Smooth muscle cell (in vitro differentiated cells): ENCODE measurements around the gene SETD3. TPM values are rescaled to one million over a fixed set of nuclear protein-coding genes. Genes with fewer than 3 reads are reported as not detected.
A peak's percentile ranks its signal among the peaks of the same experiment; 100 is the strongest.

Experiments
- DNase-seq: peaks from one replicate; lab custom pipeline; 2025; ENCODE audit not compliant: unreplicated experiment; lab: John Stamatoyannopoulos, UW
- H2AFZ ChIP-seq: fragments of 200-600 bp; sonication (generic); 2 replicates; pipeline ENCODE4 v1.6.0; 2016; ENCODE audit warnings: antibody characterized with exemption, low read depth, mild to moderate bottlenecking
- H3F3A ChIP-seq: fragments of 200-600 bp; sonication (generic); 2 replicates; pipeline ENCODE4 v1.6.0; 2017; ENCODE audit warnings: antibody characterized with exemption, low read depth
- H3K27ac ChIP-seq: fragments of 200-600 bp; sonication (generic); 2 replicates; pipeline ENCODE4 v1.5.1; 2016; ENCODE audit warnings: low read depth, mild to moderate bottlenecking
- H3K27me3 ChIP-seq: fragments of 200-600 bp; sonication (generic); 2 replicates; pipeline ENCODE4 v1.6.1; 2016; ENCODE audit warnings: low read depth, mild to moderate bottlenecking
- H3K36me3 ChIP-seq: fragments of 200-600 bp; sonication (generic); 2 replicates; pipeline ENCODE4 v1.5.1; 2016; ENCODE audit warnings: low read depth
- H3K4me1 ChIP-seq: fragments of 200-600 bp; sonication (generic); 2 replicates; pipeline ENCODE4 v1.5.1; 2016; ENCODE audit warnings: low read depth
- H3K4me2 ChIP-seq: fragments of 200-600 bp; sonication (generic); 2 replicates; pipeline ENCODE4 v1.6.0; 2016; ENCODE audit warnings: mild to moderate bottlenecking
- H3K4me3 ChIP-seq: fragments of 200-600 bp; sonication (generic); 2 replicates; pipeline ENCODE4 v1.5.1; 2016; ENCODE audit warnings: mild to moderate bottlenecking
- H3K79me2 ChIP-seq: fragments of 200-600 bp; sonication (generic); 2 replicates; pipeline ENCODE4 v1.6.0; 2016; ENCODE audit warnings: low read depth, mild to moderate bottlenecking
- H3K9ac ChIP-seq: fragments of 200-600 bp; sonication (generic); 2 replicates; pipeline ENCODE4 v1.6.0; 2016; ENCODE audit warnings: low read depth
- H3K9me3 ChIP-seq: fragments of 200-600 bp; sonication (generic); replicated peaks from 2 replicates; pipeline ENCODE4 v1.5.1; 2016; ENCODE audit warnings: low read depth
- H4K20me1 ChIP-seq: fragments of 200-600 bp; sonication (generic); 2 replicates; pipeline ENCODE4 v1.6.0; 2016; ENCODE audit warnings: low read depth
- WGBS: methylation state at CpG from one replicate; pipeline ENCODE4 v1.1.7; 2016; ENCODE audit warnings: low lambda C conversion rate; 5-methylcytosine and 5-hydroxymethylcytosine counted together
- polyA plus RNA-seq: library from polyadenylated mRNA; unstranded; fragments of >200 nt; fragmentation: Nextera tagmentation; extraction: Ambion mirVana; gene quantifications from 2 replicates; pipeline ENCODE4 v1.2.1, GENCODE V29; 2016
- total RNA-seq: library from RNA; depleted of rRNA; stranded (reverse); fragments of >200 nt; gene quantifications from 2 replicates; pipeline ENCODE4 v1.2.3, GENCODE V29; 2014
- TF ChIP-seq, protein P1 (sequence below): fragments of 200-600 bp; sonication (generic); IDR thresholded peaks from 2 replicates; pipeline ENCODE4 v1.5.1; 2017; ENCODE audit warnings: borderline replicate concordance, mild to moderate bottlenecking, antibody characterized with exemption; ENCODE audit not compliant: insufficient read depth, poor library complexity, severe bottlenecking

Gene SETD3
- total and polyA plus RNA-seq, 2 experiments from 2014 or later, result 49.2 to 74.9 TPM

- TF ChIP-seq, protein P1, sequence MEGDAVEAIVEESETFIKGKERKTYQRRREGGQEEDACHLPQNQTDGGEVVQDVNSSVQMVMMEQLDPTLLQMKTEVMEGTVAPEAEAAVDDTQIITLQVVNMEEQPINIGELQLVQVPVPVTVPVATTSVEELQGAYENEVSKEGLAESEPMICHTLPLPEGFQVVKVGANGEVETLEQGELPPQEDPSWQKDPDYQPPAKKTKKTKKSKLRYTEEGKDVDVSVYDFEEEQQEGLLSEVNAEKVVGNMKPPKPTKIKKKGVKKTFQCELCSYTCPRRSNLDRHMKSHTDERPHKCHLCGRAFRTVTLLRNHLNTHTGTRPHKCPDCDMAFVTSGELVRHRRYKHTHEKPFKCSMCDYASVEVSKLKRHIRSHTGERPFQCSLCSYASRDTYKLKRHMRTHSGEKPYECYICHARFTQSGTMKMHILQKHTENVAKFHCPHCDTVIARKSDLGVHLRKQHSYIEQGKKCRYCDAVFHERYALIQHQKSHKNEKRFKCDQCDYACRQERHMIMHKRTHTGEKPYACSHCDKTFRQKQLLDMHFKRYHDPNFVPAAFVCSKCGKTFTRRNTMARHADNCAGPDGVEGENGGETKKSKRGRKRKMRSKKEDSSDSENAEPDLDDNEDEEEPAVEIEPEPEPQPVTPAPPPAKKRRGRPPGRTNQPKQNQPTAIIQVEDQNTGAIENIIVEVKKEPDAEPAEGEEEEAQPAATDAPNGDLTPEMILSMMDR, result no peak
- DNase-seq, result no peak
- H3K4me3 ChIP-seq, result no peak overlapping the region
Measured at GRCh38 chr14:99436247-99437180, 44.1 kb downstream of the SETD3 start.

GRCh38 chr14:99435327-99435726, 45.3 kb downstream of the SETD3 start:
- H3K9ac ChIP-seq, result no peak overlapping the region
- no peak overlapping the region for H2AFZ ChIP-seq
- H3K4me1 ChIP-seq, result peaks cover 12% of the 10 kb centered on the region
- H3K4me3 ChIP-seq, result no peak overlapping the region
- 60% methylated on average over 4 of the region's 4 CpGs for WGBS
- DNase-seq, result no peak
- TF ChIP-seq, protein P1, result no peak
- no peaks in the 10 kb centered on the region for H3K36me3 ChIP-seq
- no peaks in the 10 kb centered on the region for H3K27me3 ChIP-seq
- no peak overlapping the region for H3K4me2 ChIP-seq
- H3K79me2 ChIP-seq, result peaks cover 44% of the 10 kb centered on the region
- H3F3A ChIP-seq, result peaks cover 21% of the 10 kb centered on the region
- H4K20me1 ChIP-seq, result no peaks in the 10 kb centered on the region
- H3K27ac ChIP-seq, result no peak overlapping the region
- H3K9me3 ChIP-seq, result no peaks in the 10 kb centered on the region

More at GRCh38 chr14:99436247-99437180, 44.1 kb downstream of the SETD3 start:
- WGBS, result 74% methylated on average over 14 of the region's 14 CpGs
- peak overlapping the region; percentile 51 for H3K9ac ChIP-seq
- H3K9me3 ChIP-seq, result no peaks in the 10 kb centered on the region
- no peaks in the 10 kb centered on the region for H3K27me3 ChIP-seq
- H3K36me3 ChIP-seq, result no peaks in the 10 kb centered on the region
- no peaks in the 10 kb centered on the region for H4K20me1 ChIP-seq
- peaks cover 21% of the 10 kb centered on the region for H3F3A ChIP-seq
- peaks cover 36% of the 10 kb centered on the region for H3K79me2 ChIP-seq
- H3K27ac ChIP-seq, result peak overlapping the region; percentile 79
- no peak overlapping the region for H2AFZ ChIP-seq
- H3K4me1 ChIP-seq, result peaks cover 12% of the 10 kb centered on the region
- no peak overlapping the region for H3K4me2 ChIP-seq

- Histone ChIP-seq H3K4me2 (peak overlapping the region; percentile 28), H3K79me2 (peaks cover 40% of the 10 kb centered on the region), H3K27me3 (no peaks in the 10 kb centered on the region), H4K20me1 (no peaks in the 10 kb centered on the region), H3K36me3 (no peaks in the 10 kb centered on the region), H2AFZ (no peak overlapping the region), H3K4me3 (no peak overlapping the region), H3K27ac (peak overlapping the region; percentile 60), H3K9ac (no peak overlapping the region), H3K4me1 (peaks cover 12% of the 10 kb centered on the region), H3K9me3 (no peaks in the 10 kb centered on the region), H3F3A (peaks cover 25% of the 10 kb centered on the region)
- WGBS, result 17% methylated on average over 1 of the region's 1 CpG
- TF ChIP-seq, protein P1, result no peak
- no peak for DNase-seq
Measured at GRCh38 chr14:99432485-99432884, 48.2 kb downstream of the SETD3 start.
